Sigmoid colon (tissue), 4 donors: ENCODE measurements around the gene MR1.

Experiments used
- EP300 ChIP-seq, 4 donors: sonication (generic); formaldehyde crosslinking; IDR thresholded peaks; one replicate each; pipeline ENCODE4 v1.6.1; 2017; ENCODE audit warnings: antibody characterized with exemption in 4 of 4
- POLR2A ChIP-seq, 2 donors: fragments of 450-650 bp; IDR thresholded peaks; one replicate each; pipeline ENCODE4 v1.6.1; 2016; ENCODE audit warnings: antibody characterized with exemption in 2 of 2, mild to moderate bottlenecking in 2 of 2, moderate library complexity in 2 of 2
- POLR2AphosphoS5 ChIP-seq, 4 donors: sonication (generic); formaldehyde crosslinking; IDR thresholded peaks; one replicate each; pipeline ENCODE4 v1.6.1; 2017; ENCODE audit warnings: antibody characterized with exemption in 4 of 4
- TF ChIP-seq, protein P1 (sequence below), 4 experiments: fragments of 450-650 bp in 3 of 4; fragments of 200-600 bp in 1 of 4; IDR thresholded peaks; one replicate each; pipeline ENCODE4 v1.5.1; 2016 to 2019; ENCODE audit warnings: antibody characterized with exemption in 4 of 4, mild to moderate bottlenecking in 3 of 4, moderate library complexity in 2 of 4

DNA sequence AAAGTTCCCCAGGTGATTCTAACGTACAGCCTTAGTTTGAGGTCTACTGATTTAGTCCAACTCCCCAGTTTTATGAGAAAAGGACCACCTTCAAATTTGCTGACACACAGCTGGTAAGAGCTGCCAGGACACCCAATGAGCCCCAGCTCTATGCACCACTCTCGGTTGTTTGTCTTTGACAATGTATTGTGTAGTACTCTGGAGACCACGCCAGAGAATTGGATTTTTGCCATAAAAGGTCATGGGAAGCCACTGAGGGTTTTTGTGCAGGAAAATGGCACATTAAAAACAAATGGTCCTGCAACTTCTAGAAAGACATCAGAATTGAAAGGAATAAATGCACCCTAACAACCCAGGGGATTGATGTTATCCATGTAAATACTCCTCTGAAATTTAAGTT lies 47.6 kb downstream of the MR1 start:
- TF ChIP-seq POLR2AphosphoS5 (IDR thresholded peaks at IDR 0.05) (no peak), POLR2A (IDR thresholded peaks at IDR 0.05) (no peak), EP300 (IDR thresholded peaks at IDR 0.05) (no peak)
- TF ChIP-seq, protein P1, sequence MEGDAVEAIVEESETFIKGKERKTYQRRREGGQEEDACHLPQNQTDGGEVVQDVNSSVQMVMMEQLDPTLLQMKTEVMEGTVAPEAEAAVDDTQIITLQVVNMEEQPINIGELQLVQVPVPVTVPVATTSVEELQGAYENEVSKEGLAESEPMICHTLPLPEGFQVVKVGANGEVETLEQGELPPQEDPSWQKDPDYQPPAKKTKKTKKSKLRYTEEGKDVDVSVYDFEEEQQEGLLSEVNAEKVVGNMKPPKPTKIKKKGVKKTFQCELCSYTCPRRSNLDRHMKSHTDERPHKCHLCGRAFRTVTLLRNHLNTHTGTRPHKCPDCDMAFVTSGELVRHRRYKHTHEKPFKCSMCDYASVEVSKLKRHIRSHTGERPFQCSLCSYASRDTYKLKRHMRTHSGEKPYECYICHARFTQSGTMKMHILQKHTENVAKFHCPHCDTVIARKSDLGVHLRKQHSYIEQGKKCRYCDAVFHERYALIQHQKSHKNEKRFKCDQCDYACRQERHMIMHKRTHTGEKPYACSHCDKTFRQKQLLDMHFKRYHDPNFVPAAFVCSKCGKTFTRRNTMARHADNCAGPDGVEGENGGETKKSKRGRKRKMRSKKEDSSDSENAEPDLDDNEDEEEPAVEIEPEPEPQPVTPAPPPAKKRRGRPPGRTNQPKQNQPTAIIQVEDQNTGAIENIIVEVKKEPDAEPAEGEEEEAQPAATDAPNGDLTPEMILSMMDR (IDR thresholded peaks at IDR 0.05), result no peak
